ENCODE data around the gene IWS1.
"Not testable (repeated sequence)": the region's sequence is repeated elsewhere in the genome, so short reads cannot be mapped to it uniquely, and the experiment has no call there.

IWS1 gene

DNA sequence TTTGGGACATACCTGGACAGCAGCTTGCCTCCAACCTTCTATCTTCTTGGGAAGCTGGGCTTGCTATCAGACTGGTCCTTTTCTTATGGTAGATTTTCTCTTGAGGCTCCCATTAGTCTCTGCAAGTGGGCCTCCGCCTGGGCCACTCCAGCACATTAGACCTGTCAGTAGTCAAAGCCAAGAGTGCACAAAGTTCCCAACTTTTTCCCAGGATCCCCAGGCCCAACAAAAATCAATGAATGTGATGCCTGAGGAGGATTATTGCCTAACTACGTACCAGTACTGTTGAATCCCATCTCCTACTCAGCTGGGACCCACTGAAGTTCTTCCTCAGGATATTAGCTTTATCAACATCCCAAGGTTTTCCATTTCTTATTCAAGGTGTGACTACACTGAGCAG lies 56.3 kb downstream of the IWS1 start:
- Mint-ChIP-seq H3K4me3 (no peak overlapping the region), H3K9me3 (no peaks in the 10 kb centered on the region), H3K27ac (no peak overlapping the region), H3K36me3 (peaks cover 6% of the 10 kb centered on the region), H3K4me1 (peaks cover 9% of the 10 kb centered on the region)
- DNase-seq (ENCODE audit: low spot score in 2 of 2) (no peak), ATAC-seq (no peak)

DNA sequence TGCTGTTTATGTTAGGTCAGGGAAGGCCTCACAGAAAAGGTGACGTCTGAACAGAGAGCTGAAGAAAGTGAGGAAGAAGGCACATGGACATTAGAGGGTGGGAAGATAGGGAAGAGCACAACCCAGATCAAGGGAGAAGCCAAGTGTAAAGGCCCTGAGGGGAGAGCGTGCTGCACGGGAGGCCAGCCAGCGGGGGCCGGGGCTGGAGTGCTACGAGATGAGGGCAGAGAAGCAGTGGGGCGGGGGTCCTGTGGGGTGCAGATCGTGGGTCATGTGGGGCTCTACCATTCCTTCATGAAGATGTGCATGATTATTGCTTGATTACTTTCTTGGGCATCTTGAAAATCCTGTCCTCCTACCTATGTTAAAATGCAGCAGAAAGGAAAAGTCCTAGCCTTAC lies 57.2 kb downstream of the IWS1 start:
- Mint-ChIP-seq H3K9me3 (no peaks in the 10 kb centered on the region), H3K4me1 (peaks cover 17% of the 10 kb centered on the region), H3K27ac (no peak overlapping the region), H3K4me3 (no peak overlapping the region), H3K36me3 (peaks cover 6% of the 10 kb centered on the region)
- no peak for ATAC-seq
- DNase-seq (ENCODE audit: low spot score in 2 of 2) = no peak

DNA sequence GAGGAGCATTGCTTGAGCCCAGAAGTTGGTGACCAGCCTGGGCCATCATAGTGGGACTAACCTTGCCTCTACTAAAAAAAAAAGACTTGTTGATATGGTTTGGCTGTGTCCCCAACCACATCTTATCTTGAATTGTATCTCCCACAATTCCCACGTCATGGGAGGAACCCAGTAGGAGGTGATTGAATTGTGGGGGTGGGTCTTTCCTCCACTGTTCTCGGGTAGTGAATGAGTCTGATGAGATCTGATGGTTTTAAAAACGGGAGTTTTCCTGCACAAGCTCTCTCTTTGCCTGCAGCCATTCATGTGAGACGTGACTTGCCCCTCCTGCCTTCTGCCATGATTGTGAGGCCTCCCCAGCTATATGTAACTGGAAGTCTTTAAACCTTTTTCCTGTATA lies 61.0 kb downstream of the IWS1 start:
- H3K4me3 Mint-ChIP-seq = no peak overlapping the region
- peaks cover 24% of the 10 kb centered on the region for H3K4me1 Mint-ChIP-seq
- peak overlapping the region; percentile 79 for H3K27ac Mint-ChIP-seq
- H3K9me3 Mint-ChIP-seq = no peaks in the 10 kb centered on the region
- peaks cover 6% of the 10 kb centered on the region for H3K36me3 Mint-ChIP-seq
- ATAC-seq (peak; percentile 36), DNase-seq (ENCODE audit: low spot score in 2 of 2) (peak in 1 of 2 donors; percentile 43)

DNA sequence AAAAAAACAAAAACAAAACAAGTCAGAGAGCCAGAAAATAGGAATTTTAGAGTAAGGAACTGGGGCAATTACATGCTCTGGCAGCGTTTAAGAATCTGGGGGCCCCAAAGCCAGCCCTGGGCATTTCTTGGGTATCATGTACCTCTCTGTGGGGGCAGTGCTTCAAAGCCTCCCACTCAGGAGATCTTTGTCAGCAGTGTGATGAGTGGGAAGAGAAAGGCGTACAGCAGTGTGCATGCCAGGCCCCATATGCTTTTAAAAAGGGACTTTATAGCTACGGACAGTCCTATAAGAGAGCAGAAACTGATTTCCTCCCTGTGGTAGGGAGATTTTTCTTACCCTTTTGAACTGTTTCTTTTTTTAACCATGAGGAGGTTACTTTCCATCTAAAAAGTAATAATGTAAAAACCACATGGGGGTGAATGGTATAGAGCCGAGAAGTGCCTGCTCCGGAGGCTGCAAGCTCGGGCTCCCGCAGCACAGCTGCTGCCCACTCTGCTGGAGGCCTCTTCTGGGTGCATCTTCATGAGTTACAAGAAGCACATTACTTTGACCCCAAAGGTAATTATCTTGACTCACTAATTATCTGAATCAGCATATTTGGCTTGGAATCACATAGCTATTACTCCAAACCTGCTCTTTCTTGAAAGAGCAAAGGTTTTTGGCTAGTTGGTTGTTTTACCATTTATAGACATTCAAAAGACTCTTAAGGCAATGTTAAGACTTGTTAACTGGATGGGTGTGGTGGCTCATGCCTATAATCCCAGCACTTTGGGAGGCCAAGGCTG lies 61.6 kb downstream of the IWS1 start:
- peak overlapping the region; percentile 79 for H3K27ac Mint-ChIP-seq
- H3K9me3 Mint-ChIP-seq = no peaks in the 10 kb centered on the region
- peak; percentile 70 for ATAC-seq
- H3K36me3 Mint-ChIP-seq = peaks cover 6% of the 10 kb centered on the region
- H3K4me3 Mint-ChIP-seq = no peak overlapping the region
- peak in 1 of 2 donors; percentile 38 for DNase-seq (ENCODE audit: low spot score in 2 of 2)
- H3K4me1 Mint-ChIP-seq = peaks cover 24% of the 10 kb centered on the region

DNA sequence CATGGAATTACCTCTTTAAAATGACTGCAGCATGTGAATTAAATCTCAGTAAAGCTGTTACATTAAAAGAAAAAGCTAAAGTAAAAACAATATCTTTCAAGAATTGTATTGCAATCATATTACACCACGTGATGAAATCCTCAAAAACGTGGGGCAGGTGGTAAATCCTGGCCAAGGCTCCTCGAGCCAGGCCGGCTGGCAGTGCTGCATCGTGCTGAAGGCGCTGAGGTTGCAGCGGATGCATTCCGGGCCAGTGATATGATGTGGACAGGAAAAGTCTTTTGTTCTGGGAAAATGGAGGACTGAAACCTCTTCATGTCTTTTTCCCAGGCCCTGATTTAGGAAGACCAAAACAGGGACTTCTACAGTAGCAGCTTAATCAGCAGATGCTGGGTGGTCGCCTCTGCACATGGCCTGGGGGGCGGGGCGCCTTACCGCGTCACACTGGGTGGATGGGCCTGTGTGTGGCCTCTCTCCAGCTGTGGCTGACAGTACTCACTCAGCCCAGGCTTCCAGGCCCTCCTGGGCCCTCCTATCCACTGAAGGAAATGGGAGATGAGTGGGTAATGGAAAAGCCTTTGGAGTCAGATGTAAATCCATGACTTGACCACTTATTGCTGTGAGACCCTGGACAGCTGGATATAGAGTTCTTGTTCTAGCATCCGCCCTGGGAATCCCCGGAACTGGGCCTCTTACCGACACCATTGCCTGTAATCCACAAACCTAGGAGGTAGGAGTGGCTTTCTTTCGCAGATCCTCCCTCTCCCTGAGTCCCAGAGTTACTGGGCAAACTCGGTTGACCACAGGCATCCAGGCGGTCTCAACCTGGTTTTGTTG lies 62.9 kb downstream of the IWS1 start:
- Mint-ChIP-seq H3K27ac (peak overlapping the region; percentile 50), H3K36me3 (peaks cover 12% of the 10 kb centered on the region), H3K9me3 (no peaks in the 10 kb centered on the region), H3K4me1 (peaks cover 24% of the 10 kb centered on the region), H3K4me3 (no peak overlapping the region)
- ATAC-seq = no peak
- peak in 1 of 2 donors; percentile 43 for DNase-seq (ENCODE audit: low spot score in 2 of 2)

DNA sequence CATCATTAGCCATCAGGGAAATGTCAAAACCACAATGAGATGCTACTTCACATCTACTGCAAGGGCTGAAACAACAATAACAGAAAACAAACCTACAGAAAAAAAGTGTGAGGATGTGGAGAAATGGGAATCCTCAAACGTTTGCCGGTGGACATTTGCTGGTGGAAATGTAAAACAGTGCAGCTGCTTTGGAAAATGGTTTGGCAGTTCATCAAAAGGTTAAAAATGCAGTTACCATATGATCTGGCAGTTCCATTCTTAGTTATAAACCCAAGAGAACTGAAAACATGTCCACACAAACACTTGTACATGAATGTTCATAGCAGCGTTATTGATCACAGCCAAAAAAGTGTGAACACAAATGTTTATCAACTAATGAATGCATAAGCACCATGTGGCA lies 63.8 kb downstream of the IWS1 start:
- peak in 1 of 2 donors; percentile 41 for DNase-seq (ENCODE audit: low spot score in 2 of 2)
- H3K4me3 Mint-ChIP-seq = no peak overlapping the region
- peaks cover 32% of the 10 kb centered on the region for H3K4me1 Mint-ChIP-seq
- peaks cover 17% of the 10 kb centered on the region for H3K36me3 Mint-ChIP-seq
- ATAC-seq = peak; percentile 65
- no peaks in the 10 kb centered on the region for H3K9me3 Mint-ChIP-seq
- peak overlapping the region; percentile 50 for H3K27ac Mint-ChIP-seq

DNA sequence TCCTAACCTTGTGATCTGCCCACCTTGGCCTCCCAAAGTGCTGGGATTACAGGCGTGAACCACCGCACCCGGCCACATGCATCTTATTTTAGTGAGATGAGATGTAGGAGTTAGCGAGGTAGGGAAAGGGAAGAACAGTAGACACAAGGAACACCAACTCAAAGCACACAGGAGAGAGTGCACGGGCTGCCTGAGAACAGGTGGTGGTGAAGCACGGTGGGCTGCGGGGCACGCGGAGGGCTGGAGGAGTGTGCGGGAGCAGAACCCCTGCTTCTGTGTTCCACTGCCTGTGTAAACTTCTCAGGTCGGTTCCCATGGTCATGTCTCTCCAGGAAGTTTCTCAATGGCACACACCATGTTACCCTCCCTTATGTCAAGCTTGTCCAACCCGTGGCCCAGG lies 69.3 kb downstream of the IWS1 start:
- H3K4me3 Mint-ChIP-seq = no peak overlapping the region
- H3K36me3 Mint-ChIP-seq = peaks cover 12% of the 10 kb centered on the region
- H3K9me3 Mint-ChIP-seq = no peaks in the 10 kb centered on the region
- DNase-seq (ENCODE audit: low spot score in 2 of 2) = peak in 1 of 2 donors; percentile 29
- H3K4me1 Mint-ChIP-seq = peaks cover 25% of the 10 kb centered on the region
- no peak overlapping the region for H3K27ac Mint-ChIP-seq
- no peak for ATAC-seq

DNA sequence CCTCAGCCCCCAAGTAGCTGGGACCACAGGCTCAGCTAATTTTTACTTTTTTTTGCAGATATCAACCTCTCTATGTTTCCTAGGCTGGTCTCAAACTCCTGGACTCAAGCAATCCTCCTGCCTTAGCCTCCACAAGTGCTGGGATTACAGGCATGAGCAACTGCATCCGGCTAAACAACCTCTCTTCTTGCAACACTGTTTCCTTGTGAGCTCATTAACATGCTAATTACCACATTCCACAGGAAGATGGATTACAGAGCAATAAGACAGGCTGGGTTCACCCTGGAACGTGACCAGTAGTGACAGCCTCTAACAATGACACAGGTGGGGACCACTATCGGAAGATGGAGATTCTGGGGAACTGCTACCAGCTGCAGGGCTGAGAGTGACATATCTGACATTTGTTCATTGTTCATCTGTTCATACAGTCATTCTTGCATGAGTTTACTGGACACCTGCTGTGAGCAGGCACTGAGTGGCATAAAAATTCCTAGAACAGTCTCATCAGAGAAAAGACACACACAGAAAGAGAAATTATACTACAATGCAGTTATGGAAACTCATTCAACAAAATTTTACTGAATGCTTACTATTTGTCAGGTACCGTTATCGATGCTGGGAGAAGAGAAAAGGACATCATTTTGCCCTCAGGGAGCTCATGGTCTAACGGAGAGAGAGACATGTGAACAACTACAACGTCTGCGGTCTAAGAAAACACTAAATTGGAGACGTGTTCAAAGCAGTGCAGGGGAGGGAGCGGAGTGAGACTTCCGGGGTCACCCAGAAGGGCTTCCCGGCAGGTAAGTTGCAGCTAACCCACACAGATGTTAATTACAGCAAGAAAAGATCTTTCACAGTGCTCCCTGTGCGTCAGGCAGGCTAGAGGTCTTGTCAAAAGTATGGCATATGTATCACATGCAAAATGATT lies 70.5 kb downstream of the IWS1 start:
- no peaks in the 10 kb centered on the region for H3K9me3 Mint-ChIP-seq
- H3K27ac Mint-ChIP-seq = peak overlapping the region; percentile 2
- DNase-seq (ENCODE audit: low spot score in 2 of 2) = no peak
- H3K4me3 Mint-ChIP-seq = peak overlapping the region; percentile 26
- peak; percentile 74 for ATAC-seq
- H3K36me3 Mint-ChIP-seq = peaks cover 12% of the 10 kb centered on the region
- peaks cover 25% of the 10 kb centered on the region for H3K4me1 Mint-ChIP-seq

DNA sequence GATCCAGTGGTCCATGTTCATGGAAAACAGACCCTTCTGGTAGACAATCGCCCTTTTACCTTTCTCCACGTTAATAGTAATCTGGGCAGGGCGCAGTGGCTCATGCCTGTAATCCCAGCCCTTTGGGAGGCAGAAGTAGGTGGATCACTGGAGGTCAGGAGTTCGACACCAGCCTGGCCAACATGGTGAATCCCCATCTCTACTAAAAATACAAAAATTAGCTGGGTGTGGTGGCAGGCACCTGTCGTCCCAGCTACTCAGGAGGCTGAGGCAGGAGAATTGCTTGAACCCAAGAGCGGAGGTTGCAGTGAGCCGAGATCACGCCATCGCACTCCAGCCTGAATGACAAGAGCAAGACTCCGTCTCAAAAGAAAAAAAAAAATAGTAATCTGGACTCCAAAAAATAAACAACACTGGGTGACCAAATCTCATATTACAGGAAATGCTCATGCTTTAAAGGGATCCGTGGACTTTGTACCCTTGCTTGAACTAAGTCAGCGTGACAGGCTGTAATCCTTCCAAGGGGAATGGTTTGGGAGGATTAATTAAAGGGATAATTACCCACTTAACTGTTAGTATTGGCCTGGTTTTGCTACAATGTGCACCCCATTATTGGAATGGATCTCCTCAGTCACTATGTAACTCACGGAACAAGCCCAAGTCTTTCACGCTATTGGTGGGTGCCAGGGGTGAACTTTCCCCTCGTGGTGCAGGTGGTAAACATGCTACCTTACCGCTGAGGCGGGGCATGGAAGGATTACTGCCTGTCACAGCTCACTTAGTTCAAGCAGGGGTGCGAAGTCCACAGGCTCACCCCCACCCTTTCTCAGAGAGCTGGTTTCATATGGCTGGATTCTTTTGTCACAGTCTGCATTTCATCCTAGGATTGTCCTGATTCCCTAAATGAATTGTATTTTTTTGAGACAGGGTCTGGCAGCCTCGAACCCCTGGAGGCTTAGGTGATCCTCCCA lies 71.4 kb downstream of the IWS1 start:
- Mint-ChIP-seq H3K36me3 (peaks cover 12% of the 10 kb centered on the region), H3K27ac (no peak overlapping the region), H3K4me3 (no peak overlapping the region), H3K4me1 (peaks cover 25% of the 10 kb centered on the region), H3K9me3 (no peaks in the 10 kb centered on the region)
- DNase-seq (ENCODE audit: low spot score in 2 of 2) (peak in 1 of 2 donors; percentile 26), ATAC-seq (no peak)

DNA sequence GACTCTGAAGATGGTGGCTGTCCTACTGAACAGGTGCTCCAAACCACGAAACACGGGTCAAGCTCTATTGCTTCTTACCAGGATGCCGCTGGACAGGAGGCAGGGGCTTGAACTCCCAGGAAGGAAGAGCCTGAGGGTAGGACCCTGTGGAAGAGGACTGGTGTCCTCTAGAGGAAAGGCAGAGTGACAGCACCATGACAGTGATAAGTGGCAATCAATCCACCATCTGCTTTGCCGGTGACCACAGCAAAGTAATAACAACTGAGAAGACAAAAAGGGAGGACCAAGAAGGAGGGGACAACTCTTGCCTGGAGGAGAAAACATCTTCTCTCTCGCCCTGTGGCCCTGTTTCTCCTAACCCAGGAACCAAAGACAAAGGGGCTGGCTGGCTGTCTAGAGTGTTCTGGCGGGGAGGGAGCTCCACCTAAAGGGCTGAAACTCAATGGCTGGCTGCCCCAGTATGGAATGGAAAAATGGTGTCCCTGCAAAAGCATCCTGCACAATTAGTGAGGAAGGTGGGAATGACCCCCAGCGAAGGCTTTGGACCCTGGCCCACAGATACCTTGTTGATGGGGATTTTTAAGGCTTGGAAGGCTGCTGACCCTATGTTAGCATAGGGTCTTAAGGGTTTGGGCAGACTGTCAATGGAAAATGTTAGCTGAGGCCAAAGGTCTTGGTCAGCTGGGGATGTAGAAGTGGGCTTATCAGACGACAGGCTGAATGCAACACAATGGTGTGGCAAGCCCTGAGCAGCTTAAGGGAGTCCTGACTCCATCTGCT lies 72.7 kb downstream of the IWS1 start:
- peaks cover 25% of the 10 kb centered on the region for H3K4me1 Mint-ChIP-seq
- H3K36me3 Mint-ChIP-seq = peaks cover 7% of the 10 kb centered on the region
- DNase-seq (ENCODE audit: low spot score in 2 of 2) (peak in 1 of 2 donors; percentile 48), ATAC-seq (no peak)
- H3K9me3 Mint-ChIP-seq = no peaks in the 10 kb centered on the region
- H3K4me3 Mint-ChIP-seq = no peak overlapping the region
- no peak overlapping the region for H3K27ac Mint-ChIP-seq

DNA sequence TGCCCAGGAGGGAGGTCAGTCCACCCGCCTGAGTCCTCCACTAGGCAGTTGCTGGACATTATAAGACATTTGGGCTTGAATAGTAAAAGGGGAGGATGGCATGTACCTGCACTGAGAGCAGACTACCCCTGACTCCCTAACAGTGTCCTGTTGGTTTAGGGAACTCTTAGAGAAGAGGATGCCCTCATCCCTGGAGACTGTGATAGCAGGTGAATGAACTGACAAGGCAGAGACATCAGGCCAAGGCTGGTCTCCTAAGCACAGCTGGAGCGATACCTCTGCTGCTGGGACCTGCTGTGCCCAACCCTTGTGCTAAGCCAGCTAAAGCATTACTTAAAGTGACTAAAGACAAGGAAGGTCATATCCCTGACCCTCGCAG lies 73.3 kb downstream of the IWS1 start:
- H3K4me1 Mint-ChIP-seq = peaks cover 22% of the 10 kb centered on the region
- H3K4me3 Mint-ChIP-seq = no peak overlapping the region
- ATAC-seq (no peak), DNase-seq (ENCODE audit: low spot score in 2 of 2) (no peak)
- H3K27ac Mint-ChIP-seq = no peak overlapping the region
- H3K36me3 Mint-ChIP-seq = peaks cover 2% of the 10 kb centered on the region
- H3K9me3 Mint-ChIP-seq = no peaks in the 10 kb centered on the region

DNA sequence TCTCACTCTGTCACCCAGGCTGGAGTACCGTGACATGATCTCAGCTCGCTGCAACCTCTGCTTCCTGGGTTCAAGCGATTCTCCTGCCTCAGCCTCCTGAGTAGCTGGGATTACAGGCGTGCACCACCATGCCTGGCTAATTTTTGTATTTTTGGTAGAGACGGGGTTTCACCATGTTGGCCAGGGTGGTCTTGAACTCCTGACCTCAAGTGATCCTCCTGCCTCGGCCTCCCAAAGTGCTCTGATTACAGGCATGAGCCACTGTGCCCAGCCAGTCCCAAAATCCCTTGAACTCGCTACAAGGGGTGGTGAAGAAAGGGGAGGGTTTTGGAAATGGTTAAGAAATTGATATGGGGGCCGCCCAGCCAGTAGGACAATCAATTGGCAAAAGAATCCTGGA lies 73.9 kb downstream of the IWS1 start:
- H3K4me1 Mint-ChIP-seq = peaks cover 16% of the 10 kb centered on the region
- not testable (repeated sequence) for H3K9me3 Mint-ChIP-seq; DNase-seq (ENCODE audit: low spot score in 2 of 2); ATAC-seq; H3K4me3 Mint-ChIP-seq; H3K27ac Mint-ChIP-seq; H3K36me3 Mint-ChIP-seq

DNA sequence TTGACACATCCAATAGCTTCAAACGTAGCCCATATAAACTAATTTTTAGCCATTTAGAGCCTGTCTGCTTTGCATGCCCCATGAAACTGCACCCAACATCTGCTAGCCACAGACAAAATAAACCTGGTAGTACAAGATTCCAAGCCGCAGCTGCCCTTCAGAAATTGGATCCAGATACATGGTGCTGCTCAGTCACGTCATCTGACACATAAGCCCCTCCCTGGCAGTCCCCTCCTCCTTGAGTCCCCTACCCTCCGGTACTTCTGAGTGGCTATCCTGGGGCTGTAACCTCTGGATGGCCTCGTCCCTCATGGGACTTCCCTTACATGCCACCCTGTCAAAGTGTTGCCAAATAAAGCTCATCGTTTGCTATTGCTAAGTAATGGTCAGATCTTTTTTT lies 74.3 kb downstream of the IWS1 start:
- no peak for ATAC-seq
- DNase-seq (ENCODE audit: low spot score in 2 of 2) = peak in 1 of 2 donors; percentile 28
- Mint-ChIP-seq H3K4me1 (peaks cover 12% of the 10 kb centered on the region), H3K4me3 (no peak overlapping the region), H3K9me3 (peaks cover 3% of the 10 kb centered on the region), H3K36me3 (no peaks in the 10 kb centered on the region), H3K27ac (no peak overlapping the region)

All from stimulated activated effector memory CD8-positive, alpha-beta T cell treated with anti-CD3 and anti-CD28 coated beads, Interleukin-12 subunit alpha, Interleukin-12 subunit beta, amount 100 ng/mL, for 72 hours (primary cell).